Measurements from ENCODE around the gene NEDD4L.

The NEDD4L gene

GRCh38 chr18:58291131-58291530 lies 247.1 kb downstream of the NEDD4L start:
- DNase-seq (ENCODE audit: low read depth) = no peak

GRCh38 chr18:58292638-58293037 lies 248.6 kb downstream of the NEDD4L start:
- no peak for DNase-seq (ENCODE audit: low read depth)

- no peak for DNase-seq (ENCODE audit: low read depth)
These were observed 253.2 kb downstream of the NEDD4L start for GRCh38 chr18:58297198-58297597.

- no peak for DNase-seq (ENCODE audit: low read depth)
These were observed 254.5 kb downstream of the NEDD4L start for GRCh38 chr18:58298251-58299134.

GRCh38 chr18:58299135-58299473 lies 255.1 kb downstream of the NEDD4L start:
- no peak for DNase-seq (ENCODE audit: low read depth)

GRCh38 chr18:58299936-58300335 lies 255.9 kb downstream of the NEDD4L start:
- no peak for DNase-seq (ENCODE audit: low read depth)

GRCh38 chr18:58300867-58301266 lies 256.8 kb downstream of the NEDD4L start:
- DNase-seq (ENCODE audit: low read depth) = no peak

GRCh38 chr18:58302811-58303210 lies 258.8 kb downstream of the NEDD4L start:
- no peak for DNase-seq (ENCODE audit: low read depth)

GRCh38 chr18:58303363-58303762 lies 259.3 kb downstream of the NEDD4L start:
- DNase-seq (ENCODE audit: low read depth) = no peak

- DNase-seq (ENCODE audit: low read depth) = no peak
These were observed 261.8 kb downstream of the NEDD4L start for GRCh38 chr18:58305792-58306191.

- no peak for DNase-seq (ENCODE audit: low read depth)
These were observed 263.4 kb downstream of the NEDD4L start for GRCh38 chr18:58307441-58307840.

- DNase-seq (ENCODE audit: low read depth) = no peak
These were observed 264.4 kb downstream of the NEDD4L start for GRCh38 chr18:58308463-58308862.

GRCh38 chr18:58309099-58309498 lies 265.1 kb downstream of the NEDD4L start:
- no peak for DNase-seq (ENCODE audit: low read depth)

- no peak for DNase-seq (ENCODE audit: low read depth)
These were observed 265.7 kb downstream of the NEDD4L start for GRCh38 chr18:58309610-58310239.

- no peak for DNase-seq (ENCODE audit: low read depth)
These were observed 266.5 kb downstream of the NEDD4L start for GRCh38 chr18:58310517-58310916.

- DNase-seq (ENCODE audit: low read depth) = no peak
These were observed 267.4 kb downstream of the NEDD4L start for GRCh38 chr18:58311390-58311789.

GRCh38 chr18:58313491-58314032 lies 269.5 kb downstream of the NEDD4L start:
- DNase-seq (ENCODE audit: low read depth) = no peak

GRCh38 chr18:58314284-58314683 lies 270.3 kb downstream of the NEDD4L start:
- peak; percentile 69 for DNase-seq (ENCODE audit: low read depth)

- DNase-seq (ENCODE audit: low read depth) = no peak
These were observed 271.0 kb downstream of the NEDD4L start for GRCh38 chr18:58315041-58315440.

- no peak for DNase-seq (ENCODE audit: low read depth)
These were observed 271.8 kb downstream of the NEDD4L start for GRCh38 chr18:58315739-58316215.

GRCh38 chr18:58316396-58317342 lies 272.6 kb downstream of the NEDD4L start:
- DNase-seq (ENCODE audit: low read depth) = no peak

GRCh38 chr18:58319719-58320118 lies 275.7 kb downstream of the NEDD4L start:
- no peak for DNase-seq (ENCODE audit: low read depth)

Data from HS-5 (cell line).